ENCODE data around the gene MPZ.
"Not testable (repeated sequence)": the region's sequence is repeated elsewhere in the genome, so short reads cannot be mapped to it uniquely, and the experiment has no call there.

The MPZ gene

DNA sequence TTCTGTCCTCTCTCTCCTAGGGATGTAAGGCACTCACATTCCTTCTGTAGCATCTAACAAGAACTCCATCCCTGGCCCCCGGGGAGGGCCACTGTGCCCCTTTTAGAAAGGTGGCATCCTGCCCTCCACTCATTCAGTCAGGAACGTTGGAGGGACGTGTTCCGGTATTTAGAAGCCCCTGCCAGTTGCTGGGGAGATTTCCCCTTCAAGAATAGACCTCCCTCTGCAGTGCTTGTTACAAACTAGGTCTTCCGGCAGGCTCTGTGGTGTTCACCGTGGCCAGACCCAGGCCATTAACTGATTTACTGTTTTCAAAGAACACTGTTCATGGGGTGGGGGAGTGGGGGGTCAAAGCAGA lies 50.4 kb downstream of the MPZ start:
- H3K9me3 ChIP-seq (replicated peaks in 1 of 2; ENCODE audit: control insufficient read depth in 2 of 2, insufficient read depth in 1 of 2, low read depth in 1 of 2, low read length in 2 of 2): peaks cover 5 to 14% of the 10 kb centered on the region in 2 donors
- no peak overlapping the region for H2BK15ac ChIP-seq (ENCODE audit: low read length)
- H2BK12ac ChIP-seq (ENCODE audit: low read length): no peak overlapping the region
- peak overlapping the region; percentile 85 for H2AFZ ChIP-seq (ENCODE audit: low read length)
- no peak overlapping the region for H4K91ac ChIP-seq (ENCODE audit: low read depth, low read length, poor library complexity)
- H3K79me1 ChIP-seq (ENCODE audit: low read depth, low read length): no peaks in the 10 kb centered on the region
- WGBS, 2 donors (ENCODE audit: extremely low coverage in 2 of 2, insufficient read length in 2 of 2, insufficient replicate concordance in 1 of 2): no CpG with 5 or more reads among the region's 6 CpGs
- H3K23ac ChIP-seq (ENCODE audit: low read depth, low read length, poor library complexity): no peak overlapping the region
- no peak overlapping the region for H4K8ac ChIP-seq (ENCODE audit: low read depth, low read length)
- no peak overlapping the region for H3K4me2 ChIP-seq (ENCODE audit: insufficient read depth, low read length, poor library complexity, severe bottlenecking)
- H3K4ac ChIP-seq (ENCODE audit: low read length): no peak overlapping the region
- H3K36me3 ChIP-seq (replicated peaks in 1 of 2; ENCODE audit: control insufficient read depth in 2 of 2, insufficient read depth in 2 of 2, low read length in 2 of 2): no peaks in the 10 kb centered on the region
- no peak overlapping the region for H2BK120ac ChIP-seq (ENCODE audit: low read depth, low read length)
- DNase-seq (ENCODE audit: low spot score): no peak
- H3K14ac ChIP-seq (ENCODE audit: low read length): no peak overlapping the region
- H2AK5ac ChIP-seq (ENCODE audit: low read depth, low read length): no peak overlapping the region
- H3K27me3 ChIP-seq (ENCODE audit: control insufficient read depth in 3 of 3, insufficient read depth in 3 of 3, low read depth in 1 of 3, low read length in 3 of 3): peaks cover 4 to 39% (median 21%) of the 10 kb centered on the region in 3 experiments
- H2BK5ac ChIP-seq (ENCODE audit: low read length): no peak overlapping the region
- no peak overlapping the region for H3K18ac ChIP-seq (ENCODE audit: low read length)
- H3K4me3 ChIP-seq (ENCODE audit: low read length in 2 of 2): no peak overlapping the region
- no peak overlapping the region for H3K9ac ChIP-seq (ENCODE audit: low read depth, low read length, poor library complexity)
- H3K27ac ChIP-seq (replicated peaks; ENCODE audit: low read length): no peak overlapping the region
- peaks cover 0 to 7% of the 10 kb centered on the region in 2 donors for H3K4me1 ChIP-seq (ENCODE audit: control insufficient read depth in 2 of 2, insufficient read depth in 1 of 2, low read depth in 1 of 2, low read length in 2 of 2)

DNA sequence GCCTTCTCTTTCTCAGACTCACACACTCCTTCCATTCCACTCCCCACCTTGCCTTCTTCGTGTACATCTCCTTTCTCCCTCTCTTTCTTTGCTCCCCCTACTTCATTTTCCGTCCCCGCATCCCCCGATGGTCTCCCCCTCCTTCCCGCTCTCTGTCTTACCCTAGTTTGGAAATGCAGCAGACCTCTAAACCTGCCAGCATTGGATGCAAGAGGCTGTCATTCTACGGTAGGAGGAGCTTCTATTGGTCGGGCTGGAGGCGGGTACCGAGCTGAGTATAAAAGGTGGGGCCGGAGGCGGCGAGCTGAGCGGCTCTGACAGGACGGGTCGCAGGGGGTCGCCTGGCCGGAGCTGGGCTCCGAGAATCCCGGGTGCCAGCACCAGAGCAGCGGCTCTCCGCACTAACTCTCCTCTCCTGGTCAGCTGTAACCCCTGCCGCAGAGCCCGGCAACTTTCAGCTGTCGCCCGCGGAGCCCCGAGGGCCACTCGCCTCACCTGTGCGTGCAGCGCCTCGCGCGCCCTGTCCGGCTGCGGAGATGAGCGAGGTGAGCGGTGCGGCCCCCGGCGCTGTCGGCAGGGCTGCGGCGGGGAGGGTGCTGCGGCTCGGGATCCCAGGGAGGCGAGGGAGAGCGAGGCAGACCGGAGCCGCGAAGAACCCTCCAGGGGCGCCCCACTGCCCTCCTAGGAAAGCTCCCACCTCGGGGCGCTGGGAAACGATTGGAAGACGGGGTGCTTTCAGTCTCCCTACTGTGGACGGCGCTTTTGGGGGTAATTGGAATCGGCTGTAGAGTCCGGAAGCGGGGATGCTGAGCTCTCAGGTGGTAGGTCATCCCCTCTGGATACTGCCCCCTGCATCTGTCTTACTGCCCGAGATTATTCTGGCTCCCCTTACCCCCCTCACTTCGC lies 51.1 kb downstream of the MPZ start, which contains the start of gene PCP4L1:
PCP4L1 (plus strand) TSS at position 307 of the 906 bp plus-strand sequence; CDS start at position 537, 230 bp downstream.
- peak within 1 kb of the TSS; percentile 85 for H2AFZ ChIP-seq (ENCODE audit: low read length)
- H3K36me3 ChIP-seq (replicated peaks in 1 of 2; ENCODE audit: control insufficient read depth in 2 of 2, insufficient read depth in 2 of 2, low read length in 2 of 2): no peaks in the 10 kb centered on the region
- H3K9me3 ChIP-seq (replicated peaks in 1 of 2; ENCODE audit: control insufficient read depth in 2 of 2, insufficient read depth in 1 of 2, low read depth in 1 of 2, low read length in 2 of 2): peaks cover 5 to 14% of the 10 kb centered on the region in 2 donors
- H3K27me3 ChIP-seq (ENCODE audit: control insufficient read depth in 3 of 3, insufficient read depth in 3 of 3, low read depth in 1 of 3, low read length in 3 of 3): peaks cover 4 to 40% (median 21%) of the 10 kb centered on the region in 3 experiments
- H2BK12ac ChIP-seq (ENCODE audit: low read length): no peak within 1 kb of the TSS
- peak within 1 kb of the TSS; percentile 79 for H3K9ac ChIP-seq (ENCODE audit: low read depth, low read length, poor library complexity)
- peak within 1 kb of the TSS; percentile 36 to 79 for H3K4me3 ChIP-seq (ENCODE audit: low read length in 2 of 2)
- H3K4ac ChIP-seq (ENCODE audit: low read length): no peak within 1 kb of the TSS
- no peaks in the 10 kb centered on the region for H3K79me1 ChIP-seq (ENCODE audit: low read depth, low read length)
- H2BK15ac ChIP-seq (ENCODE audit: low read length): peak within 1 kb of the TSS; percentile 56
- no peak within 1 kb of the TSS for H2AK5ac ChIP-seq (ENCODE audit: low read depth, low read length)
- H3K4me1 ChIP-seq (ENCODE audit: control insufficient read depth in 2 of 2, insufficient read depth in 1 of 2, low read depth in 1 of 2, low read length in 2 of 2): peaks cover 0 to 7% of the 10 kb centered on the region in 2 donors
- H3K4me2 ChIP-seq (ENCODE audit: insufficient read depth, low read length, poor library complexity, severe bottlenecking): peak within 1 kb of the TSS; percentile 97
- DNase-seq (ENCODE audit: low spot score): peak; percentile 73
- no peak within 1 kb of the TSS for H3K23ac ChIP-seq (ENCODE audit: low read depth, low read length, poor library complexity)
- H2BK120ac ChIP-seq (ENCODE audit: low read depth, low read length): peak within 1 kb of the TSS; percentile 22
- no peak within 1 kb of the TSS for H3K14ac ChIP-seq (ENCODE audit: low read length)
- H4K91ac ChIP-seq (ENCODE audit: low read depth, low read length, poor library complexity): no peak within 1 kb of the TSS
- no peak within 1 kb of the TSS for H4K8ac ChIP-seq (ENCODE audit: low read depth, low read length)
- H3K27ac ChIP-seq (replicated peaks; ENCODE audit: low read length): no peak within 1 kb of the TSS
- H3K18ac ChIP-seq (ENCODE audit: low read length): peak within 1 kb of the TSS; percentile 60
- WGBS, 2 donors (ENCODE audit: extremely low coverage in 2 of 2, insufficient read length in 2 of 2, insufficient replicate concordance in 1 of 2): no CpG with 5 or more reads among the region's 62 CpGs
- H2BK5ac ChIP-seq (ENCODE audit: low read length): no peak within 1 kb of the TSS

DNA sequence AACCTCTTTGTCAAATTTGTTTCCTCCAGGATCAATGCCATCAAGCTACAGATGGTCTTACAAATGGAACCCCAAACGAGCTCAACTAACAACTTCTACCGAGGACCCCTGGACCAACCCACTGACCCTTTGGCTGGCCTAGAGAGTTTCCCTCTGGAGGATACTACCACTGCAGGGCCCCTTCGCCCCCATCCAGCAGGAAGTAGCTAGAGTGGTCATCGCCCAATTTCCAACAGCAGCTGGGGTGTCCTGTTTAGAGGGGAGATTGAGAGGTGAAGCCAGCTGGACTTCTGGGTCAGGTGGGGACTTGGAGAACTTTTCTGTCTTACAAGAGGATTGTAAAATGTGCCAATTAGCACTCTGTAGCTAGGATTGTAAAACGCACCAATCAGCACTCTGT lies 52.7 kb downstream of the MPZ start:
- Histone ChIP-seq H3K27me3 (ENCODE audit: control insufficient read depth in 3 of 3, insufficient read depth in 3 of 3, low read depth in 1 of 3, low read length in 3 of 3) (peaks cover 4 to 40% (median 21%) of the 10 kb centered on the region in 3 experiments), H3K9me3 (replicated peaks in 1 of 2; ENCODE audit: control insufficient read depth in 2 of 2, insufficient read depth in 1 of 2, low read depth in 1 of 2, low read length in 2 of 2) (peaks cover 5 to 14% of the 10 kb centered on the region in 2 donors)
- H3K79me1 ChIP-seq (ENCODE audit: low read depth, low read length); H2BK15ac ChIP-seq (ENCODE audit: low read length); H3K14ac ChIP-seq (ENCODE audit: low read length); H4K91ac ChIP-seq (ENCODE audit: low read depth, low read length, poor library complexity); H3K4me1 ChIP-seq (ENCODE audit: control insufficient read depth in 2 of 2, insufficient read depth in 1 of 2, low read depth in 1 of 2, low read length in 2 of 2); H4K8ac ChIP-seq (ENCODE audit: low read depth, low read length); H2AK5ac ChIP-seq (ENCODE audit: low read depth, low read length); H3K36me3 ChIP-seq (replicated peaks in 1 of 2; ENCODE audit: control insufficient read depth in 2 of 2, insufficient read depth in 2 of 2, low read length in 2 of 2); H3K18ac ChIP-seq (ENCODE audit: low read length); H2BK5ac ChIP-seq (ENCODE audit: low read length); H3K9ac ChIP-seq (ENCODE audit: low read depth, low read length, poor library complexity); H3K23ac ChIP-seq (ENCODE audit: low read depth, low read length, poor library complexity); H3K4me2 ChIP-seq (ENCODE audit: insufficient read depth, low read length, poor library complexity, severe bottlenecking); H2AFZ ChIP-seq (ENCODE audit: low read length); DNase-seq (ENCODE audit: low spot score); H2BK12ac ChIP-seq (ENCODE audit: low read length); H2BK120ac ChIP-seq (ENCODE audit: low read depth, low read length); H3K4ac ChIP-seq (ENCODE audit: low read length); H3K27ac ChIP-seq (replicated peaks; ENCODE audit: low read length); H3K4me3 ChIP-seq (ENCODE audit: low read length in 2 of 2): not testable (repeated sequence)
- WGBS, 2 donors (ENCODE audit: extremely low coverage in 2 of 2, insufficient read length in 2 of 2, insufficient replicate concordance in 1 of 2): no CpG with 5 or more reads among the region's 5 CpGs

DNA sequence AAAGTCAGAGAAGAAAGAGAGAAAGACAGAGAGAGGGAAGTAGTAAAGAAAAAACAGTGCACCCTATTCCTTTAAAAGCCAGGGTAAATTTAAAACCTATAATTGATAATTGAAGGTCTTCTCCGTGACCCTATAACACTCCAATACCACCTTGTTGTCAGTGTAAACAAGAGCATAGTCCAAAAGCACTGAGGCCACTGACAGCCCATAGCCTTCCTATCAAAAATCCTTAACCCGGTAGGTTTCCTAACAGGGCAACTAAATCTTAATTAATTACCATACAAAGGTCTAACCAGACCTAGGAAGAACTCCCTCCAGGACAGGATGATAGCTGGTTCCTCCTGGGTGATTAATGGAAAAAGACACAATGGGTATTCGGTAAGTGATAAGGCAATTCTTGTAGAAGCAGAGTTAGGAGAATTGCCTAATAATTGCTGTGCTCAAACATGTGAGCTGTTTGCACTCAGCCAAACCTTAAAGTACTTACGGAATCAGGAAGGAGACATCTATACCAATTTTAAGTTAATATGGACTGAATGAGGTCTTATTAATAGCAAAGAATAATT lies 53.7 kb downstream of the MPZ start:
- WGBS, 2 donors (ENCODE audit: extremely low coverage in 2 of 2, insufficient read length in 2 of 2, insufficient replicate concordance in 1 of 2): no CpG with 5 or more reads among the region's 4 CpGs
- not testable (repeated sequence) for H3K23ac ChIP-seq (ENCODE audit: low read depth, low read length, poor library complexity); H2AK5ac ChIP-seq (ENCODE audit: low read depth, low read length); H3K4me1 ChIP-seq (ENCODE audit: control insufficient read depth in 2 of 2, insufficient read depth in 1 of 2, low read depth in 1 of 2, low read length in 2 of 2); H3K27ac ChIP-seq (replicated peaks; ENCODE audit: low read length); H3K4me2 ChIP-seq (ENCODE audit: insufficient read depth, low read length, poor library complexity, severe bottlenecking); DNase-seq (ENCODE audit: low spot score); H2BK120ac ChIP-seq (ENCODE audit: low read depth, low read length); H3K36me3 ChIP-seq (replicated peaks in 1 of 2; ENCODE audit: control insufficient read depth in 2 of 2, insufficient read depth in 2 of 2, low read length in 2 of 2); H2BK12ac ChIP-seq (ENCODE audit: low read length); H3K18ac ChIP-seq (ENCODE audit: low read length); H3K79me1 ChIP-seq (ENCODE audit: low read depth, low read length); H4K91ac ChIP-seq (ENCODE audit: low read depth, low read length, poor library complexity); H3K4me3 ChIP-seq (ENCODE audit: low read length in 2 of 2); H2BK5ac ChIP-seq (ENCODE audit: low read length); H4K8ac ChIP-seq (ENCODE audit: low read depth, low read length); H3K14ac ChIP-seq (ENCODE audit: low read length); H2BK15ac ChIP-seq (ENCODE audit: low read length); H3K9ac ChIP-seq (ENCODE audit: low read depth, low read length, poor library complexity); H2AFZ ChIP-seq (ENCODE audit: low read length); H3K4ac ChIP-seq (ENCODE audit: low read length)
- H3K9me3 ChIP-seq (replicated peaks in 1 of 2; ENCODE audit: control insufficient read depth in 2 of 2, insufficient read depth in 1 of 2, low read depth in 1 of 2, low read length in 2 of 2): peaks cover 5 to 14% of the 10 kb centered on the region in 2 donors
- peaks cover 4 to 30% (median 21%) of the 10 kb centered on the region in 3 experiments for H3K27me3 ChIP-seq (ENCODE audit: control insufficient read depth in 3 of 3, insufficient read depth in 3 of 3, low read depth in 1 of 3, low read length in 3 of 3)
